ENCODE data around the gene EMP2. TPM values are rescaled to one million over a fixed set of nuclear protein-coding genes. Genes with fewer than 3 reads are reported as not detected.
"Not testable (repeated sequence)": the region's sequence is repeated elsewhere in the genome, so short reads cannot be mapped to it uniquely, and the experiment has no call there.

The EMP2 gene
- total RNA-seq, 4 donors from 2014 or later = 7.9 to 13.5 (median 11.7) TPM

DNA sequence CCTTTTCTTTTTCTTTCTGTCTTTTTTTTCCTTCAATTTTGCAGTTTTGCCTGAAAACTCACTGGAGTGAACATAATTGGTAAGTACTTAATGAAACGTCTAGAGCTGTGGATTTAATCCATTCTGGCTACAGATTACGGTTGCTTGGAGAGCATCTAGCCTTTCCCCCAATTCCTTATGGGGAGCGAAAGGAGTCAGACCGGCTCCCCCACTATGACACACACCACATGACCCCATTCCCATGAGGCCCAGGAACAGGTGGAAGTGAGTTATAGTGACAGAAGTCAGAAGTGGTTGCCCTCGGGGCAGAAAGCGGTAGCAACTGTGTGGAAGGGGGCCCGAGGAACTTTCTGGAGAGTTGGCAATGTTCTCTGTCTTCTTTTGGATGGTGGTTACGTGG lies 41.2 kb downstream of the EMP2 start:
- in situ Hi-C loops (cut with MboI; ENCODE audit: low sequenced_read_pairs in 4 of 4) = no loop called here
- H3K27ac ChIP-seq = no peak overlapping the region
- H3K27me3 ChIP-seq = no peaks in the 10 kb centered on the region
- H3K4me3 ChIP-seq = no peak overlapping the region
- no peak for DNase-seq
- no peaks in the 10 kb centered on the region for H3K9me3 ChIP-seq
- H3K36me3 ChIP-seq = peaks cover 0 to 18% of the 10 kb centered on the region in 2 donors
- peak; percentile 25 to 49 for ATAC-seq
- intact Hi-C loops (cut with DNase I; ENCODE audit: low total_unique reads) = no loop called here
- TF ChIP-seq, protein P1, sequence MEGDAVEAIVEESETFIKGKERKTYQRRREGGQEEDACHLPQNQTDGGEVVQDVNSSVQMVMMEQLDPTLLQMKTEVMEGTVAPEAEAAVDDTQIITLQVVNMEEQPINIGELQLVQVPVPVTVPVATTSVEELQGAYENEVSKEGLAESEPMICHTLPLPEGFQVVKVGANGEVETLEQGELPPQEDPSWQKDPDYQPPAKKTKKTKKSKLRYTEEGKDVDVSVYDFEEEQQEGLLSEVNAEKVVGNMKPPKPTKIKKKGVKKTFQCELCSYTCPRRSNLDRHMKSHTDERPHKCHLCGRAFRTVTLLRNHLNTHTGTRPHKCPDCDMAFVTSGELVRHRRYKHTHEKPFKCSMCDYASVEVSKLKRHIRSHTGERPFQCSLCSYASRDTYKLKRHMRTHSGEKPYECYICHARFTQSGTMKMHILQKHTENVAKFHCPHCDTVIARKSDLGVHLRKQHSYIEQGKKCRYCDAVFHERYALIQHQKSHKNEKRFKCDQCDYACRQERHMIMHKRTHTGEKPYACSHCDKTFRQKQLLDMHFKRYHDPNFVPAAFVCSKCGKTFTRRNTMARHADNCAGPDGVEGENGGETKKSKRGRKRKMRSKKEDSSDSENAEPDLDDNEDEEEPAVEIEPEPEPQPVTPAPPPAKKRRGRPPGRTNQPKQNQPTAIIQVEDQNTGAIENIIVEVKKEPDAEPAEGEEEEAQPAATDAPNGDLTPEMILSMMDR (IDR thresholded peaks at IDR 0.05 in 4 of 5, conservative IDR thresholded peaks at IDR 0.05 in 1 of 5) = no peak
- no peak for TF ChIP-seq POLR2A (IDR thresholded peaks at IDR 0.05)
- peaks cover 0 to 8% of the 10 kb centered on the region in 2 donors for H3K4me1 ChIP-seq

GRCh38 chr16:10538583-10538982 lies 41.8 kb downstream of the EMP2 start:
- DNase-seq (no peak), ATAC-seq (no peak)
- no peaks in the 10 kb centered on the region for H3K27me3 ChIP-seq
- peaks cover 3 to 8% of the 10 kb centered on the region in 2 donors for H3K4me1 ChIP-seq
- TF ChIP-seq, protein P1 (IDR thresholded peaks at IDR 0.05 in 4 of 5, conservative IDR thresholded peaks at IDR 0.05 in 1 of 5) = no peak
- no peak for TF ChIP-seq POLR2A (IDR thresholded peaks at IDR 0.05)
- no peaks in the 10 kb centered on the region for H3K9me3 ChIP-seq
- peaks cover 0 to 18% of the 10 kb centered on the region in 2 donors for H3K36me3 ChIP-seq
- in situ Hi-C loops (cut with MboI; ENCODE audit: low sequenced_read_pairs in 4 of 4) (no loop called here), intact Hi-C loops (cut with DNase I; ENCODE audit: low total_unique reads) (no loop called here)
- H3K4me3 ChIP-seq = no peak overlapping the region
- H3K27ac ChIP-seq = no peak overlapping the region

- Histone ChIP-seq H3K27ac (no peak overlapping the region), H3K9me3 (no peaks in the 10 kb centered on the region), H3K27me3 (no peaks in the 10 kb centered on the region), H3K4me3 (no peak overlapping the region), H3K36me3 (peaks cover 0 to 18% of the 10 kb centered on the region in 2 donors), H3K4me1 (peaks cover 3 to 7% of the 10 kb centered on the region in 2 donors)
- intact Hi-C loops (cut with DNase I; ENCODE audit: low total_unique reads) = no loop called here
- DNase-seq (no peak), ATAC-seq (no peak)
- no peak for TF ChIP-seq POLR2A (IDR thresholded peaks at IDR 0.05)
- TF ChIP-seq, protein P1 (IDR thresholded peaks at IDR 0.05 in 4 of 5, conservative IDR thresholded peaks at IDR 0.05 in 1 of 5) = no peak
- in situ Hi-C loops (cut with MboI; ENCODE audit: low sequenced_read_pairs in 4 of 4) = no loop called here
Observed at GRCh38 chr16:10537946-10538345, 42.5 kb downstream of the EMP2 start.

DNA sequence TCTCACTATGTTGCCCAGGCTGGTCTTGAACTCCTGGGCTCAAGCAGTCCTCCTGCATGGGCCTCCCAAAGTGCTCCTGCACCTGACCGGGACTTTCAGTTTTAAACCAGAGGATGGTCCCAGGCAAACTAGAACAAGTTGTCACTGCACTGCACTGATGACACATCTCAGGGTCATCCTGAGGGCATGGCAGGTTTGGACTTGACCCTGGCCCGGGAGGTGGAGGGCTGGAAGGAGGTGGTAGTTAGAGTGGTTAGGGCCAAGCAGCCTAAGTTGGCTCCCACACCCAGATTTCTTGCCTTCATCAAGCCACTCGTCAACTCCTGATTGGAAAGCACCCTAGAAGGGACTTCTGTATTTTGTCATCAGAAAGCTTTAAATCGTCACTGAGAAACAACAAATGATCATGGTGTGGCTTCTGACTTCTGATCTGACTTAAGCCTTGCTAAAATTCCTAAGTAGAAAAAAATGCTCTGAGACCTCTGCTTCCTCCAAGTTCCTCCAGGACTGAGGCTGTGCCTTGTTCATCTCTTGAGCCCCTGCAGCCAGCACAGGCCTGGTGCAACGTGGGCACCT lies 43.5 kb downstream of the EMP2 start:
- DNase-seq = no peak
- H3K27ac ChIP-seq = no peak overlapping the region
- TF ChIP-seq, protein P1 (IDR thresholded peaks at IDR 0.05 in 4 of 5, conservative IDR thresholded peaks at IDR 0.05 in 1 of 5) = no peak
- no peak for TF ChIP-seq POLR2A (IDR thresholded peaks at IDR 0.05)
- in situ Hi-C loops (cut with MboI; ENCODE audit: low sequenced_read_pairs in 4 of 4) = no loop called here
- H3K9me3 ChIP-seq = no peaks in the 10 kb centered on the region
- H3K4me1 ChIP-seq = peaks cover 0 to 7% of the 10 kb centered on the region in 2 donors
- H3K4me3 ChIP-seq = no peak overlapping the region
- ATAC-seq = no peak
- peaks cover 0 to 18% of the 10 kb centered on the region in 2 donors for H3K36me3 ChIP-seq
- H3K27me3 ChIP-seq = no peaks in the 10 kb centered on the region
- intact Hi-C loops (cut with DNase I; ENCODE audit: low total_unique reads) = no loop called here

DNA sequence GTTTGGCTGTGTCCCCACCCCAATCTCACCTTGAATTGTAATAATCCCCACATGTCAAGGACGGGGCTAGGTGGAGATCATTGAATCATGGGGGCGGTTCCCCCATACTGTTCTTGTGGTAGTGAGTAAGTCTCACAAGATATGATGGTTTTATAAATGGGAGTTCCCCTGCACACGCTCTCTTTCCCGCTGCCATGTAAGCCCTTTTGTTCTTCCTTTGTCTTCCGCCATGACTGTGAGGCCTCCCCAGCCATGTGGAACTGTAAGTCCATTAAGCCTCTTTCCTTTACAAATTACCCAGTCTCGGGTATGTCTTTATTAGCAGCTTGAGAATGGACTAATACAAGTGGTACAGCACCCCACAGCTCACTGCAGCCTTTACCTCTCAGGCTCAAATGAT lies 44.1 kb downstream of the EMP2 start:
- Histone ChIP-seq H3K36me3 (peaks cover 0 to 16% of the 10 kb centered on the region in 2 donors), H3K4me1 (peaks cover 0 to 10% of the 10 kb centered on the region in 2 donors)
- H3K9me3 ChIP-seq; H3K27ac ChIP-seq; H3K4me3 ChIP-seq; ATAC-seq; DNase-seq; intact Hi-C loops (cut with DNase I; ENCODE audit: low total_unique reads); H3K27me3 ChIP-seq; in situ Hi-C loops (cut with MboI; ENCODE audit: low sequenced_read_pairs in 4 of 4): not testable (repeated sequence)
